Stimulated activated CD4-positive, alpha-beta T cell treated with anti-CD3 and anti-CD28 coated beads, Interleukin-1b, Interleukin-23, amount 100 ng/mL, for 1 hour (primary cell): ENCODE measurements around the gene TSPO.

Source experiments
- DNase-seq, 2 donors: peaks; one replicate each; pipeline ENCODE4 v3.0.0-alpha.2; 2020; ENCODE audit warnings: low read depth in 2 of 2

Gene TSPO

GRCh38 chr22:43179146-43179910 lies 28.0 kb downstream of the TSPO start:
- DNase-seq: no peak

DNA sequence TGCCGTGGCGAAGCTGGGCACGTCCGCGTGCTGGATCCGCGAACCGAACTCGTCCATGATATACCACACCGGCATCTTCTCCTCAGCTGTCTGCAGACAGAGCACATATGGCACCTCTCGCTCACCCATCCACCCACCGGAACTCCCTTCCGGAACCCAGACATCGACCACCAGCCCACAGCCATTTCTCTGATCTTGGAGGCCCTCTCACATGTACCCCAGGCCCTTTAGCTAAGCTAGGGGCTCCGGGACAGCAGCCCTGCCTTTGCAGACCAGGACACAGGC lies 28.5 kb downstream of the TSPO start:
- no peak for DNase-seq

DNA sequence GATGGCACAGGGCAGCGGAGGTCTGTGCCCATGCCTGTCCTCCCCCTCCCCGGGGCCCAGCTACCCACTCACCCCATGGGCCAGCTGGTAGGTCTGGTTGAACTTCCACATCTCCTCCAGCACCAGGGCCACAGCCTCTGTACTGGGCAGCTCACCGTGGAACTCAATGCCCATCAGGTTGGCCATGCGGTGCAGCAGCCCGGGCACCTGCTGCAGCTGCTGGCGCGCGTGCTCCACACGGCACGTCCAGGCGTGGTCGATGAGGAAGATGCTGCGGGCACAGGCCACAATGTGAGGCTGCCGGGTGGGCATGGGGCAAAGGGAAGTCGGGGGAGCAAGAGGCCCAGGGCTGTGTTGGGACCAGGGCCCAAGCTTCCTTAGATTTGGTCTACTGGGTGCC lies 29.3 kb downstream of the TSPO start:
- no peak for DNase-seq

DNA sequence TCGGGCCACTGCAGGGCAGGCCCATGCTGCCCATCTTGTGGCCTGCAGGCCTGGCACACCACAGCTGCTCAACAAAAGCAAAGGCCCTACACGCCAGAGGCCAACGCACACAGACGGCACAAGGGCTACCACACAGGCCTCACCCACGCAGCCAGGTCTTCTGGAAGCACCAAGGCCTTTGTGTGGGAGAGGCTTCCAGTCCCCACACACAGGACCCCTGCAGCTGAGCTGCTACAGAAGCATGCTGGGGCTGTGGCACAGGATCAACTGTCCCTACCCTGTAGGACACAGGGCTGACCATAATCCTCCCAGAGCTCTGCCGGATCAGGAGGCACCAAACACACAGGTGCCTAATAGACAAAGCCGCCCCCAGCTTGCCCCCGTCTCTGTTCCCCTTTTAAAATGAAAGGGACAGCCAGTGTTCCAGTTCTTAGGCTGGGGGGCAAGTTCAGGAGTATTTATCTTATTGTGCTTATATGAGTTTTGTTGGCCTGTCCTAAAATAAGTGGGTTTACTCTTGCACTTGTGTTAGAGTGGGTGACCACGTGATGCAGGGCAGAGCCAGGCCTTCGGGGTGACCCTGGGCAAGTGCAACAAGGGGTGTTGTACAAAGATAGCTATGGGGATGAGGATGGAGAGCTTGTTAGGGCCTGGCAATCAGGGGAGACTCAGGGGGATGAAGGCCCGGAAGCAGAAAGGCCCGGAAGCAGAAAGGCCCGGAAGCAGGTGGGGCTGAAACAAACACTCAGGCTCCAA lies 30.1 kb downstream of the TSPO start:
- DNase-seq: no peak

DNA sequence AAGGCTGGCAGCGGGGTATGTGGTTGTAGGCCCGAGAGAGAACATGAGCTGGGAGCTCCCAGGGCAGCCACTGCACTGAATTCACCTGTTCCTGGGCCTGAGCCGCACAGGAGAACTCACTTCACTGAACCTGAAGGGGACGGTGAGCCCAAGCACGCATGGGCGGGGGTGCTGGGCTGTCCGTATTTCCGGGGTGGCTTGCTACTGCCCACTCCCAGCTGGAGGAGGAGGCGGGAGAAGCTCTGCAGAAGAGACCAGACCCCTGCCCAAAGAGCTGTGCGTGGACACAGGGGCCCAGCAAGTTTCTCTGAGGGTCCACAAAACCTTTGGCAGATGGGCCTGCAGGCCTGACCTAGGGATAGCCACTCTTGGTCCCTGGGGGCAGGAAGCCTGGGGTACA lies 30.8 kb downstream of the TSPO start:
- DNase-seq: no peak

DNA sequence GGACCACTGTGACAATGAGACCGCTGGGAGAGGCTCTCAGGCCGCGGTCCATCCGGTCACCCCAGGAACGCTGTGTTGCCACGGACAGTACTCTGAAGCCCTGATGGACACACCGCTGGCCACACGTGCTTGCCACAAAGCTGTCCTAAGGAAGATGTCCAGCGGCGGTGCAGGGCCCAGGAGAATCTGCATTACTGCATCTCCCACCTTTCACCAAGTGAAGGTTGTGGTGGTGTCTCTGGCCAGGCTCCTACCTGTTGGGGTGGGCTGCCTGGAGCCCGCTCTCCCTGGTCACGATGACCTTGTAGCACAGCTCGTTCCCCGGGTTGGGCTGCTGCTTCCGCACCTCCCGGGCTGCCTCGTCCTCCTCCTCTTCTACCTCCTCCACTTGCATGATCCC lies 31.4 kb downstream of the TSPO start:
- no peak for DNase-seq

GRCh38 chr22:43183496-43184277 lies 32.3 kb downstream of the TSPO start:
- DNase-seq: no peak

GRCh38 chr22:43185860-43186261 lies 34.5 kb downstream of the TSPO start:
- no peak for DNase-seq

GRCh38 chr22:43186272-43187170 lies 35.2 kb downstream of the TSPO start, which contains the start of gene TTLL12:
TSS of gene TTLL12 (minus strand) at chr22:43187134. CDS start at chr22:43187069, 65 bp downstream.
- peak; percentile 30 to 32 for DNase-seq

DNA sequence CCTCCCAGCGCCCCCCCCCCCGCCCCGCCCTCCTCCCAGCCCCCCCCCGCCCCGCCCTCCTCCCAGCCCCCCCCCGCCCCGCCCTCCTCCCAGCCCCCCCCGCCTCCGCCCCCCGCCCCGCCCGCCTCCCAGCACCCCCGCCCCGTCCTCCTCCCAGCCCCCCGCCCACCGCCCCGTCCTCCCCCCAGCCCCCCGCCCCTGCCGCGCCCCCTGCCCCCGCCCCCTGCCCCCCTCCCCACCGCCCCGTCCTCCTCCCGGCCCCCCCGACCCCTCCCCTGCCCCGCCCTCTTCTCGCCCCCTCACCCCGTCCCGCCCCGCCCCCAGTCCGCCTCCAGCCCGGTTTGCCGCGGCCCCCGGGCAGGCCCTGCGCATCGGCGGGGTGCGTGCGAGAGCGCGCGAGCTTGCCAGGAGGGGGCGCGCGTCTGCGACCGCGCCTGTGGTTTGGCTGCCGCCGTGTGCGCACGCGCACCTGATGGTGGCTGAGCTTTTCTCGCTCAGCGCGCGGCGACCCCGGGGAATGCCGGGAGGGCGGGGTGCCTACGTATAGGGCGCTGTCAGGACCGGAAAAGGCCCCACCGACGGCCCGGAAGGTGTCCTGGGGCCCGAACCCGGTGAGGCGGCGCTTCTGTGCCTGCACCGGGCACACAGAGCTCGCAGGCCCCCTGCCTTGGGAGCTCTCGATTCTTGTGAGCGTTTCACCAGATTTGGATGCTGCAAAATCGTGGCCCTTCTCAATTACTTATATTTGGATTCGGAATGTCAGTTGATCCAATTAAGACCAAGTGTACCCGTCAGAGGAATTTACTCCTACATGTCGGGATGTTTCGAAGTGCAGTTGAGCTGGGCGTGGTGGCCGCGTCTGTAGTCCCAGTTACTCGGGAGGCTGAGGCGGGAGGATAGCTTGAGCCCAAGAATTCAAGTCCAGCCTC lies 36.1 kb downstream of the TSPO start:
- DNase-seq: peak; percentile 87 to 94

- no peak for DNase-seq
These were observed 37.6 kb downstream of the TSPO start for GRCh38 chr22:43188829-43189545.

DNA sequence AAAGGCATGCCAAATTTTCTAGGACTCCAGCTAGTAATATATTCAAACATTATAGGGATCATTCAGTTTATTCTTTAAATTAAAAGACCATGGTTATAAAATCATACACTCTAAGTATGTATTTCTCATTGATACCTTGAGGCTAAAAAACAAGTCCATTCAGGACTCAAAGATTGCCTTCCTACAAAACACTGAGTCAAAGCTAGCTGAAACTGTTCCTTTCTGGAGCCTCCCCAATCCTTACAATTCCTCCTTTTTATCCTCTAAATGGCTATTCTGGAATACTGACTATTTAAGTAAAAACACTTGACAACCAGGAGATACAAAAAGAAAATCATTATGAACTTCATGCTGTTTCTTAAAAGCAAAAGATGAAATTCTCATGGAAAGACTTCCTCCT lies 40.5 kb downstream of the TSPO start:
- no peak for DNase-seq

DNA sequence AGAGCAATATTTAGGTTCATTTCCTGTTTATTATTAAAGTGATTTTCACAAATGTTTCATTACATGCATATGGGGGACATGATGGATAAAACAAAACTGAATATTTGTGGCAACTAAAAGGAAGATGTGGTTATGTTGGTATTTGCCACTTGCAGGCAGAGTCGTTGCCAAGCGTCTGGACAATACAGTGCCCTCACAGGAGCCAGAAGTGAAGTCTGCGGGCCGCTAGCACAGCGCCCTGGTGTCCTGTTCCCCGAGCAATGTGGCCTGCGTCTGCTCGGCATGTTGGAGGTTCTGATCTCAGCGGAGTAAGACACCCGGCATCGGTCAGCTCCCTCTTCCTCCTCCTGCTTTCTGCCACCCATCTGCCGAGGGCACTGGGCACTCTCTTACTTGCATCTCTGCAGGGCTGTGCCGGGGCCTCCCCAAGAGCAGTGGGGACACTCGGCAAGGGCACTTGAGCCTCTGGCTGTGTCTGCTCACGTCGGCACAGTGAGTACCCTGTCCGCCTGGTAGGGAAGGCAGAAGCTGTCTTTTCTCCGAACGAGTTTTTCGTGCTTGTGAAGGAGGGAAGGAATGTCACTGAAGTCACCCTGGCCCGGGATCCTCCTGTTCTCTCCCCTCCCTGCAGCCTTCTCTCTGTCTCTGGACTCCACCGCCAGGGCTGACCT lies 46.0 kb downstream of the TSPO start:
- DNase-seq: no peak

DNA sequence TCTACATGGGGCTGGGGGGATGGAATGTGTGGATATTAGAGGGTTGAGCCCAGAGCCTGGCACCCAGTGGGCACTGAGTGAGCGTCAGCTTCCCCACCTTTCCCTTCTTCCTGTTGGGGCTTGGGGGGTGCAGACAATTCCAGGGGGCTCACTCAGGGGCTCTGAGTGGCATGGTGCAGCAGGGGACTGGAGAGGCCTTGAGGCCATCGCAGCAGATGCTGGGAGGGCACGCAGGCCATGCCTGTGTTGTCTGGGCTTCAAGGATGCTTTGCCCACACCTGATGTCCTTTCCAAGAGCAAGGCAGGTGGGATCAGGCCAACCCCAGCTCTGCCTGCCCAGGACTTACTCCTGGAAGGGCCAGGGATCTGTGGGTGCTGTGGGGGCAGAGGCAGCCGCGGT lies 46.8 kb downstream of the TSPO start:
- no peak for DNase-seq

- no peak for DNase-seq
These were observed 47.6 kb downstream of the TSPO start for GRCh38 chr22:43198936-43199335.

- no peak for DNase-seq
These were observed 48.2 kb downstream of the TSPO start for GRCh38 chr22:43199541-43199940.

- no peak for DNase-seq
These were observed 48.7 kb downstream of the TSPO start for GRCh38 chr22:43200031-43200430.

GRCh38 chr22:43200555-43200954 lies 49.2 kb downstream of the TSPO start:
- no peak for DNase-seq

GRCh38 chr22:43201486-43202219 lies 50.3 kb downstream of the TSPO start:
- DNase-seq: no peak
